HFFc6 (cell line): Measurements from ENCODE around the gene SYCP1. TPM values are rescaled to one million over a fixed set of nuclear protein-coding genes. Genes with fewer than 3 reads are reported as not detected.
"Not testable (repeated sequence)": the region's sequence is repeated elsewhere in the genome, so short reads cannot be mapped to it uniquely, and the experiment has no call there.

ENCODE experiments used
- DNase-seq: peaks from one replicate; pipeline ENCODE4 v3.0.0-alpha.2; 2018
- H3K27ac Mint-ChIP-seq: 2 replicates; pipeline ENCODE4 v1.8.0; 2020; ENCODE audit warnings: mild to moderate bottlenecking, mixed read lengths
- H3K27me3 Mint-ChIP-seq: 2 replicates; pipeline ENCODE4 v1.8.0; 2021; ENCODE audit warnings: mild to moderate bottlenecking, moderate library complexity, mixed read lengths; ENCODE audit not compliant: insufficient read depth
- H3K36me3 Mint-ChIP-seq: 2 replicates; pipeline ENCODE4 v1.8.0; 2021; ENCODE audit warnings: low read depth, mixed read lengths
- H3K4me1 Mint-ChIP-seq: 2 replicates; pipeline ENCODE4 v1.8.0; 2020; ENCODE audit warnings: low read depth, mixed read lengths
- H3K4me3 Mint-ChIP-seq: 2 replicates; pipeline ENCODE4 v1.8.0; 2020; ENCODE audit warnings: mild to moderate bottlenecking, moderate library complexity, mixed read lengths
- H3K9me3 Mint-ChIP-seq: 2 replicates; pipeline ENCODE4 v1.8.0; 2020; ENCODE audit warnings: mild to moderate bottlenecking, mixed read lengths
- CTCF ChIP-seq: fragments of 200-600 bp; sonication (generic); IDR thresholded peaks from 2 replicates; pipeline ENCODE4 v1.5.0; 2021; ENCODE audit warnings: antibody characterized with exemption, mild to moderate bottlenecking
- total RNA-seq, 6 experiments: library from RNA; stranded (reverse); fragmentation: NEBNext Ultra II Directional; extraction: Animal tissue kit (Norgen Biotek cat#: 25700); gene quantifications; 2 replicates in 1 of 6; 3 replicates in 5 of 6; pipeline ENCODE4 v1.2.3, GENCODE V29; 2021

SYCP1 gene
- total RNA-seq, 6 experiments from 2014 or later, result not detected

DNA sequence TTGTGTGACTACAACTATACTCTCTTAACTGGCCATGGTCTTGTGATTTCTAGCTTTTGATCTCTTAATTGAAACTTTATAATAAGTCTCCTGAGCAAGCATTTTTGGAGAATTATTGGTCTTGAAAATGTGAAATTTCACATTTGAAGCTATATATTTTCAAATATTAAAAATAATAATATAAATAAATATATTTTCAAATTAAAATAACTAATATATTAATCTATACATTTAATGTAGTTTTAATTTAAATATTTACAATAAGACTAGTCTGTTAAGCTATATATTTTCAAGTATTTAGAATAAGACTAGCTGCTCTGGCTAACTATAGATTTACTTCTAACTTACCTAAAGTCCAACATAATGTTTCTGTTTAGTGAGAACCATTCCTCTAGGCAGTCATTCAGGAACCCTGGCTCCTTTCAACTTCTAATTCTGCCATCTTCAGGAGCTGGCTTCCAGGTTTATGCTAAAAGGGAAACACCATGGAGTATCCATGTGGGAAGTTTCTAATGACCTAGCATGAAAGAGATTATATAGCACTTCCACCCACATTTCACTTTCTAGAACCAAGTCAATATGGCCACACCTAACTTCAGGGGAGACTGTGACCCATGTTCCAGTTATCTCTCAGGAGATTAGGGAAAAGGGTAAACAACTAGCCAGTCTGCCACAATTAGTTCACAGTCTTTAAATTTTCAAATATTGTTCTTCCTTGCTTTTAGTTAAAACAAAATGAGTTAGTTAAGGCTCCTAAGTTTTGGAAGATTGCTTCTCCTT, 143.0 kb downstream of the SYCP1 start:
- Mint-ChIP-seq H3K9me3 (no peaks in the 10 kb centered on the region), H3K4me1 (no peaks in the 10 kb centered on the region), H3K27me3 (peaks cover 11% of the 10 kb centered on the region), H3K4me3 (no peak overlapping the region), H3K27ac (no peak overlapping the region), H3K36me3 (no peaks in the 10 kb centered on the region)
- no peak for DNase-seq
- TF ChIP-seq CTCF, result no peak

DNA sequence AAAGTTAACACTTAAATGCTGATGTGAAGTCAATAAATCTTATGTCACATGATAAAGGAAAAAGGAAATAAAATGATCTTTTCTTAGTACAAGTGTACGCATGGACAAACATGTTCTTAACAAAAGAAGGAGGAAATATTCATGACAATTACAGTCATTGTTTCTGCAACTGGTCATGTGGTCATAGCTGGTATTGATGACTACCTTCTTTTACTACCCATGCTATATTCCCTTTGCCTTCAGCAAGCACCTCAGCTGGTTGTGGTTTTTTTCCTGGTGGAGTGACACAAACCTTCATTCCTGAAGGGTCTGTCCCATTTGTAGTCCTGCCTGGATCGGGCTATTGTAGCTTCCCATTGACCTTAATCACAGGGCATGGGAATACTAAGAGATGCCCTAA, 151.5 kb downstream of the SYCP1 start:
- H3K9me3 Mint-ChIP-seq, result no peaks in the 10 kb centered on the region
- H3K4me3 Mint-ChIP-seq, result no peak overlapping the region
- TF ChIP-seq CTCF, result no peak
- no peaks in the 10 kb centered on the region for H3K4me1 Mint-ChIP-seq
- H3K27ac Mint-ChIP-seq, result no peak overlapping the region
- peaks cover 21% of the 10 kb centered on the region for H3K27me3 Mint-ChIP-seq
- no peaks in the 10 kb centered on the region for H3K36me3 Mint-ChIP-seq
- no peak for DNase-seq

- no peak for TF ChIP-seq CTCF
- no peak for DNase-seq
- H3K4me3 Mint-ChIP-seq, result no peak overlapping the region
- H3K36me3 Mint-ChIP-seq, result no peaks in the 10 kb centered on the region
- peaks cover 20% of the 10 kb centered on the region for H3K27me3 Mint-ChIP-seq
- H3K27ac Mint-ChIP-seq, result no peak overlapping the region
- H3K4me1 Mint-ChIP-seq, result no peaks in the 10 kb centered on the region
- no peaks in the 10 kb centered on the region for H3K9me3 Mint-ChIP-seq
These were observed 157.3 kb downstream of the SYCP1 start for GRCh38 chr1:115012006-115012405.

DNA sequence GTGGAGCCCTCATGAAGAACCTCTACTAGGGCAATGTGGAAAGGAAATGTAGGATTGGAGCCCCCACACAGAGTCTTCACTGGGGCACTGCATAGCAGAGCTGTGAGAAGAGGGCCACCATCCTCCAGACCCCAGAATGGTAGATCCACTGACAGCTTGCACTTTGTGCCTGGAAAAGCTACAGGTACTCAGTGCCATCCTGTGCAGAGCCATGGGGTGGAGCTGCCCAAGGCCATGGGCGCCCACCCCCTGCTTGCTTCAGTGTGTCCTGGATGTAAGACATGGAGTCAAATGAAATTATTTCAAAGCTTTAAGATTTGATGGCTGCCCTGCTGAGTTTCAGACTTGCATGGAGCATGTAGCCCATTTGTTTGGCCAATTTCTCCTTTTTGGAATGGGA, 157.8 kb downstream of the SYCP1 start:
- H3K9me3 Mint-ChIP-seq, result no peaks in the 10 kb centered on the region
- no peaks in the 10 kb centered on the region for H3K4me1 Mint-ChIP-seq
- no peak overlapping the region for H3K27ac Mint-ChIP-seq
- H3K36me3 Mint-ChIP-seq, result no peaks in the 10 kb centered on the region
- H3K27me3 Mint-ChIP-seq, result peaks cover 18% of the 10 kb centered on the region
- TF ChIP-seq CTCF, result no peak
- DNase-seq, result no peak
- no peak overlapping the region for H3K4me3 Mint-ChIP-seq

DNA sequence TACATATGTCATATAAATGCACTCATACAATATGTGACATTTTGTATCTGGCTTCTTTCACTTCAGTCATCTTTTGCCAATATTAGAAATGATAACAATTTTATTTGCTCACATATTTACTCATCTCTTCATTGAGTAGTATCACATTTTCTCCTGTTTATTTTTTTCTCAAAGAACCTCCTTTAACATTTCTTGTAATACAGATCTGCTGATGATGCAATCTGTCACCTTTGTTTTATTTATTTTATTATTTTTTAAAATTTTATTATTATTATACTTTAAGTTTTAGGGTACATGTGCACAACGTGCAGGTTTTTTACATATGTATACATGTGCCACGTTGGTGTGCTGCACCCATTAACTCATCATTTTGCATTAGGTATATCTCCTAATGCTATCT, 159.1 kb downstream of the SYCP1 start:
- peaks cover 12% of the 10 kb centered on the region for H3K27me3 Mint-ChIP-seq
- TF ChIP-seq CTCF, result no peak
- H3K36me3 Mint-ChIP-seq, result no peaks in the 10 kb centered on the region
- H3K4me1 Mint-ChIP-seq, result no peaks in the 10 kb centered on the region
- no peak overlapping the region for H3K27ac Mint-ChIP-seq
- no peaks in the 10 kb centered on the region for H3K9me3 Mint-ChIP-seq
- no peak overlapping the region for H3K4me3 Mint-ChIP-seq
- no peak for DNase-seq

DNA sequence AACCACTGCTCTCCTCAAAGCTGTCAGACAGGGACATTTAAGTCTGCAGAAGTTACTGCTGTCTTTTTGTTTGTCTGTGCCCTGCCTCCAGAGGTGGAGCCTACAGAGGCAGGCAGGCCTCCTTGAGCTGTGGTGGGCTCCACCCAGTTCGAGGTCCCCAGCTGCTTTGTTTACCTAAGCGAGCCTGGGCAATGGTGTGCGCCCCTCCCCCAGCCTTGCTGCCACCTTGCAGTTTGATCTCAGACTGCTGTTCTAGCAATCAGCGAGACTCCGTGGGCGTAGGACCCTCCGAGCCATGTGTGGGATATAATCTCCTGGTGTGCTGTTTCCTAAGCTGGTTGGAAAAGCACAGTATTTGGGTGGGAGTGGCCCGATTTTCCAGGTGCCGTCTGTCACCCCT, 164.9 kb downstream of the SYCP1 start:
- not testable (repeated sequence) for H3K27ac Mint-ChIP-seq, DNase-seq, H3K4me1 Mint-ChIP-seq, H3K36me3 Mint-ChIP-seq, H3K4me3 Mint-ChIP-seq, H3K9me3 Mint-ChIP-seq
- peaks cover 11% of the 10 kb centered on the region for H3K27me3 Mint-ChIP-seq
